ENCODE results near the gene PLCD3.

PLCD3 gene

GRCh38 chr17:45060797-45061605, 71.3 kb downstream of the PLCD3 start, which contains the start of gene NMT1:
Gene NMT1 (plus strand): TSS chr17:45061317. CDS start chr17:45061330, 13 bp downstream.
- peak; percentile 100 for DNase-seq

GRCh38 chr17:45060382-45060796, 71.9 kb downstream of the PLCD3 start:
- DNase-seq: no peak

Data from EL (cell line).